Endodermal cell (in vitro differentiated cells): Measurements from ENCODE around the gene TCEAL8. TPM values are rescaled to one million over a fixed set of nuclear protein-coding genes. Genes with fewer than 3 reads are reported as not detected.

Experiments used
- DNase-seq: peaks from one replicate; pipeline ENCODE4 v3.0.0-alpha.2; 2017
- H3K27ac ChIP-seq: 2 replicates; pipeline ENCODE4 v1.5.1; 2013; ENCODE audit warnings: mild to moderate bottlenecking, low read depth, low read length, moderate library complexity
- H3K27me3 ChIP-seq: 2 replicates; pipeline ENCODE4 v1.6.1; 2013; ENCODE audit warnings: mild to moderate bottlenecking, low read length, moderate library complexity; ENCODE audit not compliant: insufficient read depth, control insufficient read depth, poor library complexity, severe bottlenecking
- H3K36me3 ChIP-seq: 2 replicates; pipeline ENCODE4 v1.7.0; 2013; ENCODE audit warnings: mild to moderate bottlenecking, low read length, moderate library complexity; ENCODE audit not compliant: control insufficient read depth, insufficient read depth
- H3K4me1 ChIP-seq: one replicate; pipeline ENCODE4 v1.7.0; 2013; ENCODE audit warnings: low read length; ENCODE audit not compliant: control insufficient read depth, insufficient read depth
- H3K4me3 ChIP-seq: 2 replicates; pipeline ENCODE4 v1.5.1; 2013; ENCODE audit warnings: mild to moderate bottlenecking, low read length, moderate library complexity
- H3K9ac ChIP-seq: 2 replicates; pipeline ENCODE4 v1.6.1; 2013; ENCODE audit warnings: mild to moderate bottlenecking, low read length, moderate library complexity; ENCODE audit not compliant: poor library complexity, severe bottlenecking; ENCODE audit errors: extremely low read depth
- H3K9me3 ChIP-seq: 2 replicates; pipeline ENCODE4 v1.6.1; 2013; ENCODE audit warnings: mild to moderate bottlenecking, low read length, moderate library complexity; ENCODE audit not compliant: control insufficient read depth
- H3K27ac Mint-ChIP-seq: 2 replicates; pipeline ENCODE4 v1.8.0; 2020; ENCODE audit warnings: mixed read lengths
- H3K27me3 Mint-ChIP-seq: 2 replicates; pipeline ENCODE4 v1.8.0; 2021; ENCODE audit warnings: mild to moderate bottlenecking, mixed read lengths; ENCODE audit not compliant: insufficient read depth
- H3K36me3 Mint-ChIP-seq: 2 replicates; pipeline ENCODE4 v1.8.0; 2020; ENCODE audit warnings: low read depth, mixed read lengths
- H3K4me1 Mint-ChIP-seq: 2 replicates; pipeline ENCODE4 v1.8.0; 2020; ENCODE audit warnings: mixed read lengths
- H3K4me3 Mint-ChIP-seq: 2 replicates; pipeline ENCODE4 v1.8.0; 2020; ENCODE audit warnings: mild to moderate bottlenecking, moderate library complexity, mixed read lengths
- H3K9me3 Mint-ChIP-seq: 2 replicates; pipeline ENCODE4 v1.8.0; 2020; ENCODE audit warnings: mild to moderate bottlenecking, mixed read lengths
- CTCF ChIP-seq: fragments of 200-600 bp; sonication (generic); conservative IDR thresholded peaks from 2 replicates; pipeline ENCODE4 v1.5.0; 2021; ENCODE audit warnings: antibody characterized with exemption, mild to moderate bottlenecking
- WGBS, 2 experiments: methylation state at CpG; one replicate each; pipeline versions ENCODE4 v1.1.5 to v1.1.7; 2013; ENCODE audit warnings: missing lambda C conversion rate in 2 of 2, mixed read lengths in 1 of 2; ENCODE audit not compliant: insufficient coverage in 1 of 2, insufficient read length in 1 of 2; 5-methylcytosine and 5-hydroxymethylcytosine counted together
- total RNA-seq, 2 donors: library from RNA; stranded (reverse); fragmentation: NEBNext Ultra II Directional in 1 of 2; extraction: Animal tissue kit (Norgen Biotek cat#: 25700) in 1 of 2; gene quantifications; 2 replicates in 1 of 2; 3 replicates in 1 of 2; pipeline ENCODE4 v1.2.1, GENCODE V29; 2021

Gene TCEAL8
- total RNA-seq, 2 donors from 2014 or later: 81.4 to 113 TPM

GRCh38 chrX:103274284-103274683, 19.3 kb upstream of the TCEAL8 start:
- Mint-ChIP-seq H3K27me3 (peaks cover 35% of the 10 kb centered on the region), H3K9me3 (peaks cover 12% of the 10 kb centered on the region)
- TF ChIP-seq CTCF: no peak

GRCh38 chrX:103258275-103258674, 3.3 kb upstream of the TCEAL8 start:
- Mint-ChIP-seq H3K27ac (no peak overlapping the region), H3K4me1 (peaks cover 18% of the 10 kb centered on the region), H3K36me3 (peaks cover 4% of the 10 kb centered on the region), H3K27me3 (peaks cover 1% of the 10 kb centered on the region), H3K9me3 (peaks cover 9% of the 10 kb centered on the region), H3K4me3 (no peak overlapping the region)
- no peak overlapping the region for H3K9ac ChIP-seq
- no peak for DNase-seq
- no peaks in the 10 kb centered on the region for H3K27me3 ChIP-seq
- no peaks in the 10 kb centered on the region for H3K4me1 ChIP-seq
- H3K4me3 ChIP-seq: no peak overlapping the region
- H3K36me3 ChIP-seq: peaks cover 4% of the 10 kb centered on the region
- H3K9me3 ChIP-seq: no peaks in the 10 kb centered on the region
- no peak overlapping the region for H3K27ac ChIP-seq
- no peak for TF ChIP-seq CTCF

More at GRCh38 chrX:103274284-103274683, 19.3 kb upstream of the TCEAL8 start:
- Mint-ChIP-seq H3K36me3 (no peaks in the 10 kb centered on the region), H3K4me3 (no peak overlapping the region), H3K4me1 (peaks cover 7% of the 10 kb centered on the region), H3K27ac (no peak overlapping the region)
- no peaks in the 10 kb centered on the region for H3K4me1 ChIP-seq
- no peaks in the 10 kb centered on the region for H3K36me3 ChIP-seq
- H3K27ac ChIP-seq: no peak overlapping the region
- H3K4me3 ChIP-seq: no peak overlapping the region
- H3K9me3 ChIP-seq: no peaks in the 10 kb centered on the region
- 92 to 100% methylated on average over 4 of the region's 4 CpGs for WGBS, 2 experiments
- H3K9ac ChIP-seq: no peak overlapping the region
- H3K27me3 ChIP-seq: no peaks in the 10 kb centered on the region
- no peak for DNase-seq

GRCh38 chrX:103256651-103257050, 1.7 kb upstream of the TCEAL8 start:
- no peak overlapping the region for H3K4me3 ChIP-seq
- H3K27me3 ChIP-seq: no peaks in the 10 kb centered on the region
- no peak overlapping the region for H3K27ac ChIP-seq
- peaks cover 28% of the 10 kb centered on the region for H3K4me1 Mint-ChIP-seq
- DNase-seq: no peak
- H3K9ac ChIP-seq: no peak overlapping the region
- H3K27me3 Mint-ChIP-seq: no peaks in the 10 kb centered on the region
- TF ChIP-seq CTCF: no peak
- H3K9me3 ChIP-seq: no peaks in the 10 kb centered on the region
- no peaks in the 10 kb centered on the region for H3K4me1 ChIP-seq
- H3K27ac Mint-ChIP-seq: no peak overlapping the region
- peaks cover 6% of the 10 kb centered on the region for H3K9me3 Mint-ChIP-seq
- no peak overlapping the region for H3K4me3 Mint-ChIP-seq
- H3K36me3 ChIP-seq: peaks cover 11% of the 10 kb centered on the region
- peaks cover 12% of the 10 kb centered on the region for H3K36me3 Mint-ChIP-seq
